Nephron progenitor cell (in vitro differentiated cells): ENCODE data around the gene OLFML2B.

Experiments used
- DNase-seq: peaks from one replicate; pipeline ENCODE4 v3.0.0; 2021
- H3K27ac Mint-ChIP-seq: 2 replicates; pipeline ENCODE4 v1.8.0; 2021; ENCODE audit warnings: mild to moderate bottlenecking, moderate library complexity, mixed read lengths
- H3K27me3 Mint-ChIP-seq: 2 replicates; pipeline ENCODE4 v1.8.0; 2021; ENCODE audit warnings: mild to moderate bottlenecking, low read depth, mixed read lengths; ENCODE audit not compliant: poor library complexity
- H3K36me3 Mint-ChIP-seq: 2 replicates; pipeline ENCODE4 v1.8.0; 2021; ENCODE audit warnings: low read depth, mixed read lengths
- H3K4me1 Mint-ChIP-seq: 2 replicates; pipeline ENCODE4 v1.8.0; 2021; ENCODE audit warnings: mixed read lengths
- H3K4me3 Mint-ChIP-seq: 2 replicates; pipeline ENCODE4 v1.8.0; 2021; ENCODE audit warnings: mild to moderate bottlenecking, moderate library complexity, mixed read lengths
- H3K9me3 Mint-ChIP-seq: 2 replicates; pipeline ENCODE4 v1.8.0; 2021; ENCODE audit warnings: mild to moderate bottlenecking, moderate library complexity, mixed read lengths
- TF ChIP-seq, protein P1 (sequence below): fragments of 200-600 bp; sonication (generic); IDR thresholded peaks from 2 replicates; pipeline ENCODE4 v1.5.0; 2021; ENCODE audit warnings: antibody characterized with exemption

OLFML2B gene

DNA sequence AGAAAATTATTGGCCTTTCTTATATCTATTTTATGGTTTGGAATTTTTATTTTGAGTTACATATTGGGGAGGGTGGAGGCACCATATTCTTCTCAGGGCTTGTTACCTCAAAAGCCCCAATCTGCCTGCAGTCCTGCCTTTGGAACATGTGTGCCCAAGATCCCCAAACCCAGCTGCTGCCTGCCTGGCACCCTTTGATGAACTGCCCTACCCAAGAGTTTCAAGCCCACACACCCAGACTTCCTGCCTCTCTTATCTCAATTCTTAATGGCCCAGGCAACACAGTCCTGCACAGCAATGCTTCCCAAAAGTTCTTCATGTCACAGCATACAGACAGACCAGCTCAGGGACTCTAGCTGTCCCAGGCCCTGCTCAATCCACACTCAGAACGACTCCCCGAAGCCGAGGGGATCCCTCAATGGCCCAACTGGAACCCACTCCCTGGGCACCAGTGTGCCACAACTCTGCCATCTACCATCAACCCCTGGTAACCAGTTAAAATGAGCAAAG lies 19.2 kb downstream of the OLFML2B start:
- peaks cover 8% of the 10 kb centered on the region for H3K36me3 Mint-ChIP-seq
- peak overlapping the region; percentile 9 for H3K4me3 Mint-ChIP-seq
- no peak for DNase-seq
- peak overlapping the region; percentile 72 for H3K27ac Mint-ChIP-seq
- H3K9me3 Mint-ChIP-seq = no peaks in the 10 kb centered on the region
- TF ChIP-seq, protein P1, sequence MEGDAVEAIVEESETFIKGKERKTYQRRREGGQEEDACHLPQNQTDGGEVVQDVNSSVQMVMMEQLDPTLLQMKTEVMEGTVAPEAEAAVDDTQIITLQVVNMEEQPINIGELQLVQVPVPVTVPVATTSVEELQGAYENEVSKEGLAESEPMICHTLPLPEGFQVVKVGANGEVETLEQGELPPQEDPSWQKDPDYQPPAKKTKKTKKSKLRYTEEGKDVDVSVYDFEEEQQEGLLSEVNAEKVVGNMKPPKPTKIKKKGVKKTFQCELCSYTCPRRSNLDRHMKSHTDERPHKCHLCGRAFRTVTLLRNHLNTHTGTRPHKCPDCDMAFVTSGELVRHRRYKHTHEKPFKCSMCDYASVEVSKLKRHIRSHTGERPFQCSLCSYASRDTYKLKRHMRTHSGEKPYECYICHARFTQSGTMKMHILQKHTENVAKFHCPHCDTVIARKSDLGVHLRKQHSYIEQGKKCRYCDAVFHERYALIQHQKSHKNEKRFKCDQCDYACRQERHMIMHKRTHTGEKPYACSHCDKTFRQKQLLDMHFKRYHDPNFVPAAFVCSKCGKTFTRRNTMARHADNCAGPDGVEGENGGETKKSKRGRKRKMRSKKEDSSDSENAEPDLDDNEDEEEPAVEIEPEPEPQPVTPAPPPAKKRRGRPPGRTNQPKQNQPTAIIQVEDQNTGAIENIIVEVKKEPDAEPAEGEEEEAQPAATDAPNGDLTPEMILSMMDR = no peak
- H3K4me1 Mint-ChIP-seq = peaks cover 57% of the 10 kb centered on the region
- no peaks in the 10 kb centered on the region for H3K27me3 Mint-ChIP-seq

DNA sequence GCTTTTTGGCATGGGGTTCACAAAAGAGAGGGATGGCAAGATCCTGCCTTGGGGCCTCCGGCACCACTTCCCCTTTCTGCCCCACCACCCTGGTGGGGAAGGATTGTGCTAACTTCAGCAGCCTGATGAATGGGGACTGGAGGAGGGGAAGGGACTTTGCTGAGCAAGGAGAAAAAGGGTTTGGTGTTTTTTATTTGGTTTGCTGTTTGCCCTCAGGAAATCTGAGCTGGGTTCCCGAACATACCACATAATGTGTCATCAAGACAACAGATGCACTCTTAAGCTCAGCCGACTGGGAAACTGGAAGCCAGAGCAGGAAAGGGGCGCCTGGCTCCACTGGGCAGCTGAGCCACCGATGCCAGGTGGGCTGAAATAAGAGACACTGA lies 19.8 kb downstream of the OLFML2B start:
- peak overlapping the region; percentile 51 for H3K4me3 Mint-ChIP-seq
- peak overlapping the region; percentile 93 for H3K27ac Mint-ChIP-seq
- no peaks in the 10 kb centered on the region for H3K27me3 Mint-ChIP-seq
- peaks cover 8% of the 10 kb centered on the region for H3K36me3 Mint-ChIP-seq
- H3K4me1 Mint-ChIP-seq = peaks cover 52% of the 10 kb centered on the region
- H3K9me3 Mint-ChIP-seq = no peaks in the 10 kb centered on the region
- TF ChIP-seq, protein P1 = no peak
- DNase-seq = no peak

- peaks cover 51% of the 10 kb centered on the region for H3K4me1 Mint-ChIP-seq
- DNase-seq = no peak
- no peaks in the 10 kb centered on the region for H3K9me3 Mint-ChIP-seq
- peak overlapping the region; percentile 51 for H3K4me3 Mint-ChIP-seq
- peak overlapping the region; percentile 93 for H3K27ac Mint-ChIP-seq
- H3K27me3 Mint-ChIP-seq = no peaks in the 10 kb centered on the region
- TF ChIP-seq, protein P1 = no peak
- peaks cover 8% of the 10 kb centered on the region for H3K36me3 Mint-ChIP-seq
Measured at GRCh38 chr1:162003061-162003829, 20.4 kb downstream of the OLFML2B start.

- Mint-ChIP-seq H3K27me3 (no peaks in the 10 kb centered on the region), H3K27ac (no peak overlapping the region), H3K4me1 (peaks cover 25% of the 10 kb centered on the region), H3K36me3 (peaks cover 4% of the 10 kb centered on the region), H3K9me3 (no peaks in the 10 kb centered on the region), H3K4me3 (no peak overlapping the region)
- TF ChIP-seq, protein P1 = no peak
- DNase-seq = no peak
Measured at GRCh38 chr1:162000053-162000420, 23.6 kb downstream of the OLFML2B start.

- no peak overlapping the region for H3K27ac Mint-ChIP-seq
- peaks cover 3% of the 10 kb centered on the region for H3K36me3 Mint-ChIP-seq
- no peaks in the 10 kb centered on the region for H3K27me3 Mint-ChIP-seq
- no peak for DNase-seq
- H3K9me3 Mint-ChIP-seq = no peaks in the 10 kb centered on the region
- peaks cover 21% of the 10 kb centered on the region for H3K4me1 Mint-ChIP-seq
- TF ChIP-seq, protein P1 = no peak
- no peak overlapping the region for H3K4me3 Mint-ChIP-seq
Measured at GRCh38 chr1:161999301-162000052, 24.2 kb downstream of the OLFML2B start.
